ENCODE results near the gene PRM2.
A peak's percentile ranks its signal among the peaks of the same experiment; 100 is the strongest.

The PRM2 gene, protein sequence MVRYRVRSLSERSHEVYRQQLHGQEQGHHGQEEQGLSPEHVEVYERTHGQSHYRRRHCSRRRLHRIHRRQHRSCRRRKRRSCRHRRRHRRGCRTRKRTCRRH

DNA sequence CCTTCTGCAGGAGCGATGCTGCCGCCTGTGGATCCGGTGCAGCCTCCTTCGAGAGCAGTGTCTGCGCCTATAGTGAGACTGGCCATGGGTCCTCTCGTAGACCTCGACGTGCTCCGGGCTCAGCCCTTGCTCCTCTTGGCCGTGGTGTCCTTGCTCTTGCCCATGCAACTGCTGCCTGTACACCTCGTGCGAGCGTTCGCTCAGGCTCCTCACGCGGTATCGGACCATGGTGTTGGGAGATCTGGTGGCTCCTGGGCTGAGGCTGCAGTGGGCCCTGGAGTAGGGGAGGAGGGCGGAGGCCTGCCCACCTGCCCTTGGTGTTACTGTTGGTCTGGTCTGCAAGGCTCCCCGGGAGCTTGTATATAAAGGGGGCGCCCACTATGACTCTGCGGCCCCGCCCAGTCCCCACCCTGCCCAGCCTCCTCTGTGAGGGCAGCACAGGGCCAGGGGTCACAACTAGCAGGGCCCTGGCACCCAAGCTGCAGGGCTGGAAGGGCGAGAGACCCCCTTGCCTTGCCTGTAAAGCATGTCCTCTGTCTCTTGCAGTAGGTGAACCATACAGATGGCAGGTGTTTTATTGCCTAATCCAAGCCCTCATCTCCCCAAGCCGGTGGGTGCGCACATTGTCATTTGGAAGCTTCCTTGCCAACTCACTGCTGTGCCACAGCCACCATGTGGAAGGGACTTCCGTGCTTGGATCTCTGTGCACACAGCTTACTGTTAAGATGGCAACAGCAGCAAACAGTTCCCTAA, at the start of gene PRM2:
Gene PRM2, minus strand, starts transcription at position 338 of the 753 bp plus-strand sequence. Its CDS starts 110 bp downstream, at position 228.
- DNase-seq, result no peak

DNA sequence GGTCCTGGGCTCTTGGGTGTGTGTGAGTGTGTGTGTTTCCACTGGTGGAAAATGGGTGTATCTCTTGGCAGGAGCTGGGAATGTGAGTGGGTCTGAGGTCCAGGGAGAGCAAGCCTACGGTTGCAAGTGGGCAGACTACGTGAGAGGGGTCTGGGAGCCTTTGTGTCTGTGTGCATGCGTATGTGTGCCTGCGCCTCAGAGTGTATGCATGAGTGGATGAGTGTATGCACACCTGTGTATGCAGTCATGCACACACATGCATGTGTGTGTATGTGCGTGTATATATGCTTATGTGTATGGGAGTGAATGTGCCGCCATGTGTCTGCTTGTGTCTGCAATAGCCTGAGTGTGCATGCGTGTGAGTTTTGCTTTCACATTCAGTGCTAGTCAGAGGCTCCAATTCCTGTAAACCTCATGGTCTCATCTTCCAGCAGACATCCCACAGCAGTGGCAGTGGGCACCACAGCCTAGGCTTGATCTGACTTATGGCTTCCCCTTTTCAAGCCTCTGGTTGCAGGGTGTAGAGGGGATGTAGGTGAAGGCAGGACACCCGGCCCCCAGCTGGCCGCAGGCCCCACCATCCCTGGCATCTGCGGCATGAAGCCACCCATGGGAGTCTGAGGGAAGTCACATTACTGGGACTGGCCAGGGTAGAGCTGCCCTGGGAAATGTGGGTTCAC, 49.3 kb upstream of the PRM2 start:
- DNase-seq, result no peak

DNA sequence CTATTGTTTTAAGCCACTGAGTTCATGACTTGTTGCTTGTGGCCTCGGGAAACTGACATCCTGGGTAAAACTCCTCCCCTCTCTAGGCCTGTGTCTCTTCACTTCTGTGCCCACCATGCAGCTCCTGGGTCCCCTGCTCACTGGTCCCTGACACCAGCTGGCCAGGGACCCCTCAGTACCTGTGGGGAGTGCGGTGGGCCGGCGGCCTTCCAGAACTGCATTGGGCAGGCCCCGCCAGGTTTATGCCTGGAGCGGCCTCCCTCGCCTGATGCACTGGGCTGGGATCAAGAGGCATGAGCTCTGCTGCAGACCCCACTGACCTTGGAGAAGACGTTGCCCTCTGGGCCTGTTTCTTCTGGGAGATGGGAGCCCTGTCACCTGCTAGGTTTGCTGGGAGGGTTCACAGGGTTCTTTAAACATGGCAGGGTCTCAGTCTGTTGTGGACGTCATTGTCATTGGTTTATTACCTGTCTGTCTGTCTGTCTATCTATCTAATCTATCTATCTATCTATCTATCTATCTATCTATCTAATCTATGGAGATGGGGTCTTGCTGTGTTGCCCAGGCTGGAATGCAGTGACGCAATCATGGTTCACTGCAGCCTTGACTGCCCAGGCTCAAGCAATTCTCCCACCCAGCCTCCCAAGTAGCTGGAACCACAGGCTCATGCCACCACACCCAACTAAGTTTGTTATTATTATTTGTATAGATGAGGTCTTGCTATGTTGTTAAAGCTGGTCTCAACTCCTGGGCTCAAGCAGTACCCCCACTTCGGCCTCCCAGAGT, 47.5 kb upstream of the PRM2 start:
- DNase-seq, result no peak

DNA sequence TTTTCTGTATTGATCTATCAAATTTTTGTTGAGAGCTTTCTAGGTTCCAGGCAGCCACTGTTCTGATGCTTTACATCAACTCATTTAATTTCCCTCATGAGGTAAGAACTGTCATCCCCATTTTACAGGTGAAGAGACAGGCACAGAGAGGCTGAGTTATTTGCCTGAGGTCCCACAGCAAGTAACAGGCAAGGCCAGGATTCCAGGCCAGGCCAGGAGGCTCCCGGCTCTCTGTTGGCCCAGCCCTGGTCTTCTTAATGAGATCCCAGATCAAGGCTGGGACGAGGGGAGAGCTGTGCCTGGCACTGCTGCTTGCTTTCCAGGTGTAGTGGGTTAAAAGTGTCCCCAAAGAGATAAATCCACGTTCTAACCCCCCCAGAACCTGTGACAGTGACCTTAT, 46.5 kb upstream of the PRM2 start:
- no peak for DNase-seq

DNA sequence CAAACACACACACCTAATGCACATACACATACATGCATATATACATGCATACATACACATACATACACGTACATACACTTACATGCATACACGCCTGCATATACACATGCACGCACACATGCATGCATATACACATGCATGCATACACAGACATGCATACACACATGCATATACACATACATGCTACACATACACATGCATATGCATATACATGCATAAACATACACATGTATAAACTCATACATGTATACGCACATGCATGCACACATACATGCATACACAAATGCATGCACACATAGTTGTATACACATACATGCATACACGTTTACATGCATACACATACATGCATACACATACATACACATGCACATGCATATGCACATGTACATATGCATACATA, 45.4 kb upstream of the PRM2 start:
- no peak for DNase-seq

DNA sequence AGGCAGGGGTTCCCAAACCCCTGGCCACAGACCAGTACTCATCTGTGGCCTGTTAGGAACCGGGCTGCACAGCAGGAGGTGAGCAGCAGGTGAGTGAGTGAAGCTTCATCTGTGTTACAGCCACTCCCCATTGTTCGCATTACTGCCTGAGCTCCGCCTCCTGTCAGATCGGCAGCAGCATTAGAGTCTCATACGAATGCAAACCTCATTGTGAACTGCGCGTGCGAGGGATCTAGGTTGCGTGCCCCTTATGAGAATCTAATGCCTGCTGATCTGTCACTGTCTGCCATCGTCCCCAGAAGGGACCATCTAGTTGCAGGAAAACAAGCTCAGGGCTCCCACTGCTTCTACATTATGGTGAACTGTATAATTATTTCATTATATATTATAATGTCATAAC, 43.9 kb upstream of the PRM2 start:
- DNase-seq, result no peak

DNA sequence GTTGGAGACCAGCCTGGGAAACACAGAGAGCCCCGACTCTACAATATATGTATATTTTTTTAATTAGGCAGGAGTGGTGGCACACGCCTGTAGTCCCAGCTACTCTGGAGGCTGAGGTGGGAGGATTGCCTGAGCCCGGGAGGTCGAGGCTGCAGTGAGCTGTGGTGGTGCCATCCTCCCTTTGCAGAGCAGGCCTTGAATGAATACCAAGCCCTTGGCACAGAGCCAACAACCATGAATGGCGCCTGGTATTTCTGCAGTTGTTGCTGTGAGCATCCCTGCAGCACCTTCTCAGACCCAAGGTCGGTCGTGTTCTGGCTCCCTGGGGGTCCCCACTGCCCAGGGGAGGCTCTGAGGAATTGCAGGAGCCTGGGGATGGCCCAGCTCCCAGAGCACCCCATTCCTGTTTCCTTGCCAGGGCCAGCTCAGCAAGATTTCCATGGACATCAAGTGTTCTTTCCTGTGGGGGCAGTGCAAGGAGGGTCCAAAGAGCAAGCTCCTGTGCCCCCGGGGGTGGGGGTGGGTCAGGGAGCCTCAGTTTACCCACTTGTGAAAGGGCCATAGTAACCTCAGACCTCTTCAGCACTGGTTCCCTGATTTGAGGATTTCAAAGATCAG, 43.4 kb upstream of the PRM2 start:
- DNase-seq, result no peak

DNA sequence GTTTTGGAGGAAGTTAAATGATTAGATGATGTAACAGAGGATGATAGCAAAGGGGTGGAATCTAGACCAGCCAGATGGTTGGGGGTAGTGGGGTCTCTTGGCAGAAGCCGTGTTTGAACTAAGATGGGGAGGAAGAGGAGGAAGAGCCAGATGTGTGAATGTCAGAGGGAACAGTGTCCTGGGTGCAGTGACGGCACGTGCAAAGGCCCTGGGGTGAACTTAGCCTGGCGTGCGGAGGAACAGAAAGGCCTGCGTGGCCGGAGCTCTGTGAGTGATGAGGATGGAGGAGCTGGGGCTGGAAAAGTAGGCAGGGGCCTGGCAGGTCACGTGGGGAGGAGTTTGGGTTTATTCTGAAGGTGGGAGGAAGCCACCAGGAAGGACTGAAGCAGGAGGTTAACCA, 42.5 kb upstream of the PRM2 start:
- DNase-seq, result no peak

DNA sequence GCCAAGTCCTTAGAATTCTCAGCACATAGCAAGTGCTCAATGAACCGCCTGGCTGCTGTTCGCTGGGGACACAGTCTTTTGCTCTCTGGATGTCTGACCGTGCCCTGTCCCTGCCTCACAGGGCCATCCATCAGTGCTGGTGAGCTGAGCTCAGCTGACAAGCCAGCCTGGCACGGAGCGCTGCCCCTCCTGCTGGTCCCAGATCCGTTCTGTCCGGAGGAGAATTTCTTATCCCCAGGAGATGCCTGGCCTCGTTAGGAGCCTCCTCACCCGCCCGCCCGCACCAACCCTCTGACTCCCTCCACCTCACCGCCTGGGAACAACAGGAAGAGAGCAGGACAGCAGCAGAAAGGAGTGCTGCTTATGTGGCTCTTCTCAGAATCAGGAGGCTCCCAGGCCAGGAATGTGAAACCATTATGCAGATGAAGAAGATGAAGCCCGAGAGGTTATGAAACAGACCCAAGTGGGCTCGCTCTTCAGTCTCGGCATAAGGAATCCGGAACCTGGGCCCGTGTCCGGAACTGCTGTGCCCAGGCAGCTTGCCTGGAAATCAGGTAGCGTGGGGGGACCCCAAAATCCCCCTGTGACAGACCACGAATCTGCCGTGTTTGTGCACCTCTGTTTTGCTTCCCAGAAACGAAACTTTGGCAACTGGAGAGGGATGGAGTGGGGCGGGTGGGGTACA, 40.2 kb upstream of the PRM2 start:
- DNase-seq, result no peak

DNA sequence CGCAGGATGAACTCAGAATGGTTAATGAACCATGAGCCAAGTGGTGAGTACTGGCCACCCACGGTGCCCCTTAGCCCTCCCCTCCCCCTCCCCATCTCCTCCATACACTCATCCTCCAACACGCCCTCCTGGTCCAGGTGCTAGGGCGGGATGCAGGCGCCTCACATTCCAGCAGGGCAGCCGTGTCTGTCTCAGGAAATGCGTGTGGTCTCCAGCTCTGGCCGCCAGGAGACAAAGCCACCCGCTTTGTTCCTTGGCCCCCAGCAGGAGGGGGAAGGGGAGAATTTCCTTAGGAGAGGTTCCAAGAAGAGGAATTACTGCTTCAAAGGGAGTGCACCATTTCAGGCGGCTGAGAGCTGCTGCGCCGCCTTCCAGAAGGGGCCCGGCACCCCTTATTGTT, 39.2 kb upstream of the PRM2 start:
- no peak for DNase-seq

DNA sequence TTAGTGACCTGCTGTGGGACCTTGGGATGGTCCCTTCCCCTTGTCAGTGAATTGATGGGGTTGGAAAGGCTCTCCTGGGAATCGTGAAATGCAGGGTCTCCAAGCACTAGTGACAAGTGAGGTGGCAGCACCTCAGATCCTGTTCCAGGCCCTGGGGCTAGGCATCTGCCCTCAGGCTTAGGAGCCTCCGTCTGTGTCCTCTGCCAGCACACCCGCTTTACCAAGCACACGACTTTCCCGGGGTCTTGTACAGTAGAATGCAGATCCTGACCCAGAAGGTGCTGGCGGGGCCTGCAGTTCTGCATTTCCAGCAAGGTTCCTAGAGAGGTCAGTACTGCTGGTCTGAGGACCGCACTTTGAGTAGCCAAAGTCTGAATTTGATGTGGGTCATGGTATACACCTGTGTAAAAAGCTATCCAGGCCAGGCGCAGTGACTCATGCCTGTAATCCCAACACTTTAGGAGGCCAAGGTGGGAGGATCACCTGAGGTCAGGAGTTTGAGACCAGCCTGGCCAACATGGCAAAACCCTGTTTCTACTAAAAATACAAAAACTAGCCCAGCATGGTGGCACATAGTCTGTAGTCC, 38.1 kb upstream of the PRM2 start:
- no peak for DNase-seq

DNA sequence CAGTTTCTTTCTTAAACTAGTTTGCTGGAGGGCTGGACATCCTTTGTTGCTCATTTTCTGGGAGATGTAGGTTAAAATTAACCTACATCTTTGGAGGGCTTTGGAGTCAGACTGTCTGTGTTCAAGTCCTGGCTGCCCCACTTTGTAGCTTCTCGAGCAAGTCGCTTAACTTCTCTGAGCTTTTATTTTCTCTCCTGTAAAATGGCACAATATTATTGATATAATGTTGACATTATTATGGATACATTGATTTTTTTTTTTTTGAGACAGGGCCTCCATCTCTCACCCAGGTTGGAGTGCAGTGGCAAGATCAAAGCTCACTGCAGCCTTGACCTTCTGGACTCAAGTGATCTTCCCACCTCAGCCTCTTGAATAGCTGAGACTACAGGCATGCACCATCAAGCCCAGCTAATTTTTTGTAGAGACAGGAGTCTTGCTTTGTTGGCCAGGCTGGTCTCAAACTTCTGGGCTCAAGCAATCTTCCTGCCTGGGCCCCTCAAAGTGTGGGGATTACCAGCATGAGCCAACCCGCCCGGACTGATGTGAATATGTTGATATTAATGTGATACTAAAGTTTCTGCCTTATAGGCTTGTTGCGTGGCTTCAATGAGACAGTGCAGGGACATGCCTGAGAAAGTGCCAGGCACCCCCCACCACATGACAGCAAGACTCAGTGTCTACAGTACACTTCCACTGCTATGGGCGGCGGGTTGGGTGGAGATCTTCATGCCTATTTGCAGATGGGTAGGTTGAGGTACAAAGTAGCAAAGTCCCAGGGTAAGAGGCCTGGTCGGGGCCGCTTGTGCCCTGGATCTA, 37.4 kb upstream of the PRM2 start:
- DNase-seq, result no peak

DNA sequence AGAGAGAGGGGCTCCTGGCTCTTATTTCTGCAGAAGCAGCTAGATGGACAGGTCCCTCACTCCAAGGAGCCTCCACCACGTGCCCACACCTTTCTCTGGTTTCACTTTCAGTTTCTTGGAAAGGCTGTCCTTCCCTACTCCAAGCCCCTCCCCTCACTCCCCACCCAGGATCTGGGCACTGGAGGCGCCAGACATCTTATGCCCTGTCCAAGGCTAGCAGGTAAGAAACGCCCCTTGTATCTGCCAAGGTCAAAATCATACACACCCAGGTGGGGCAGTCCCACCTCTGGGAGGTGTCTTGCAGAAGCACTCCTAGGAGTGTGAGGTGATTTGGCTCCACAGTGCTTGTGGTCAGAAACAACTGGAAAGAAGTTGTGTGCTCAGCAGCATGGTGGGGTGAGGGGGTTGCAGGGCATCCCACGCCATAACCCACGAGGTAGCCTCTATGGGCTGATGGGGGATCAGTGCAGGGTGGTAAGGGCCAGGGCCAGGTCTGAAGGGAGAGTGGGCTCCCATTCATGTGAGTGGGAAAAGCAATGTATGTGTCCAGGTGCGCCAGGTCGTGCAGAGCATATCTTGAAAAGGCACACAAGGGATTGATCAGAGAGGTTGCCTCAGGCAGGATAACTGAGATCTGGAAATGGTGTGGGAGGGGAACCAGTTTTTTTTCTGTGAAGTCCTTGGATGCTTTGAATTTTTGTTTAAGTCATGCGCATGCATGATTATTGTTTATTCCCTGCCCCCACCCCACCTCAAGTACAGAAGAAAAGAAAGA, 36.6 kb upstream of the PRM2 start:
- DNase-seq, result peak; percentile 20

DNA sequence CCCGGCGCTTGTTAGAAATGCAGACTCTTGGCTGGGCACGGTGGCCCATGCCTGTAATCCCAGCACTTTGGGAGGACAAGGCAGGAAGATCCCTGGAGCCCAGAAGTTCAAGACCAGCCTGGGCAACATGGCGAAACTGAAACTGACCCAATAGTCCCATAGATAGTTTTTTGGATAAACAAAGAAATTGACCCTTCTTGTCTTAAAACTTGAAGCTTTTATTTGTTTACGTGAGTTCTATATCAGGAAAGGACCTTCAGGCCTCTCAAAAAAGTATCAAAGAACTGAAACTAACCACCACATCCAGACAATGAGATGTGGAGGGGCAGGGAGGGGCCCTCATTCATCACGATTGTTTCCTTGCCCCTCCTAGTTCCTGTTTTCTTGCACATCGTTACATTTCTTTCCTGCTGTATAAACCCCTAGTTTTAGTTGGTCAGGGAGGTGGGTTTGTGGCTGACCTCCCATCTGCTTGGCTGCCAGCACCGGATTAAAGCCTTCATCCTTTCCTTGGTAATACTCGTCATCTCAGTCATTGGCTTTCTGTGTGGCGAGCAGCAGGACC, 34.8 kb upstream of the PRM2 start:
- DNase-seq, result peak; percentile 61

DNA sequence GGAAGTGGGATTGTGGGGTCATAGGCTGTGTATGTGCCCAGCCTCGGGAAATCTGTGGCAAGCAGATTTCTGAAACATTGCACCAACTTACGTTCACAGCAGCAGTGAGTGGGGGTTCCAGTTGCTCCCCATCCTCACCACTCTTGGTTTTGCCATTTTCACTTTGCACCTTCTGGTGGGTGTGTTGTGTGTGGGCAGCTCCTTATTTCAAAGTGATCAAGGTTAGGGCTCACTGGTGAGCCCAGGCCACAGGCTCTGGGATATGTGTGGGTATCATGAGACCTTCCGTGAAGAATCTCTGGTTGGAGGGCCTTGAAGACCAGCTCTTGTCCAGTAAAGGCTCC, 34.3 kb upstream of the PRM2 start:
- no peak for DNase-seq

DNA sequence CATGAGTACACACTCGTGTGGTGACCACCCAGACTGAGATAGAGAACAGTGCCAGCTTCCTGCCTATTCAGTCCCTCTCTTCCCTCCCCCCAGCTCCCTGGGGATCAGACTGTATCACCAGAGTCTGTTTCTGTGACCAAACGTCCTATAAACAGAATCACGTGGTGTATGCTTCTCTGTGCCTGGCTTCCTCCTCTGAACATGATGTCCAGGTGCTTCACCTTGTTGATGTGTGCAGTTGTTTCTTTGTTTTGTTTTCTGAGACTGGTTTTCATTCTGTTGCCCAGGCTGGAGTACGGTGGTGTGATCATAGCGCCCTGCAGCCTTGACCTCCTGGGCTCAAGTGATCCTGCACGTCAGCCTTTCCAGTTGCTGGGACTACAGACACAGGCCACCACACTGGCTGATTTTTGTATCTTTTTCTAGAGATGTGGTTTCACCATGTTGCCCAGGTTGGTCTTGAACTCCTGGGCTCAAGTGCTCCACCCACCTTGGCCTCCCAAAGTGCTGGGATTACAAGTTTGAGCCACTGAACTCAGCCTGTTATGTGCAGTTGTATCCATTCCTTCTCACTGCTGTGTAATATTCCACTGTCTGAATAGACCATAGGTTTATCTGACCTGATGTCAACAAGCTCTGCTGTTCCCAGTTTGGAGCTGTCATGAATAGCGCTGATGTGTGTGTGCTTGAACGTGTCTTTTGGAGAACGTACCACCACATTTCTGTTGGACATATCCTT, 33.8 kb upstream of the PRM2 start:
- DNase-seq, result no peak

DNA sequence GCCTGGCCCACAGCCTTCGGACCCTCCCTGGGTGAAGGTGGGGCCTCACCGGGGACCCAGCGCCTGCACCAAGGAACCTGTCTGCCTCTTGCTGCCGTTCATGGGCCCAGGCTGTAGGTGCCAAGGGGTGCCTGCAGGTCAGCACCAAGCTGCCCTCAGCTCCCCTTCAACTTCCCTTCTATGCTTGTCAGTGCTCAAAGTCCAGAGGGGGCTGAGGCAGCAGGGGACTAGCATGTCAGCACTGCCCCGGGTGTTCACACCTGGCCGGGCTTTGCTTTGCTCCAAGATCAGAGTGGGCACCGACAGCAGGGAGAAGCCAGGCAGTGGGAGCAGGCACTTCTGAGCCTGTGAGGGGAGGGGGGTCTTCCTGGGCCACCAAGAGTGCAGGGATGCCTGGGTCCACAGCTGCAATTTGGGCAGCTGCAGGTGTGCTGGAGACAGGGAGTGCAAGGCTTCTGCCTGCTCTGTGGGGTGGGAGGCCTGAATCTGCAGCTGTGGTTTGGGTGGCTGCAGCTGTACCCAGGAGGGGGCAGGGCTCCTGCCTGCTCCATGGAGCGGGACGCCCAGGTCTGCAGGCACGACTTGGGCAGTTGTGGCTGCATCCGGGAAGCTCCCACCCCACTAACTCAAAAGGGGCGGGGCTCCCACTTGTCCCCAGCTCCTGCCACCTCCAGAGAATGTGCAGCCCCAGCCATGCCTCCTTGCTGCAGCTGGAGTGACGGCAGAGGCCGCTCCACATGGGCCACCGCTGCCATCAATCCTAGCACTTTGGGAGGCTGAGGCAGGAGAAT, 32.4 kb upstream of the PRM2 start:
- no peak for DNase-seq

DNA sequence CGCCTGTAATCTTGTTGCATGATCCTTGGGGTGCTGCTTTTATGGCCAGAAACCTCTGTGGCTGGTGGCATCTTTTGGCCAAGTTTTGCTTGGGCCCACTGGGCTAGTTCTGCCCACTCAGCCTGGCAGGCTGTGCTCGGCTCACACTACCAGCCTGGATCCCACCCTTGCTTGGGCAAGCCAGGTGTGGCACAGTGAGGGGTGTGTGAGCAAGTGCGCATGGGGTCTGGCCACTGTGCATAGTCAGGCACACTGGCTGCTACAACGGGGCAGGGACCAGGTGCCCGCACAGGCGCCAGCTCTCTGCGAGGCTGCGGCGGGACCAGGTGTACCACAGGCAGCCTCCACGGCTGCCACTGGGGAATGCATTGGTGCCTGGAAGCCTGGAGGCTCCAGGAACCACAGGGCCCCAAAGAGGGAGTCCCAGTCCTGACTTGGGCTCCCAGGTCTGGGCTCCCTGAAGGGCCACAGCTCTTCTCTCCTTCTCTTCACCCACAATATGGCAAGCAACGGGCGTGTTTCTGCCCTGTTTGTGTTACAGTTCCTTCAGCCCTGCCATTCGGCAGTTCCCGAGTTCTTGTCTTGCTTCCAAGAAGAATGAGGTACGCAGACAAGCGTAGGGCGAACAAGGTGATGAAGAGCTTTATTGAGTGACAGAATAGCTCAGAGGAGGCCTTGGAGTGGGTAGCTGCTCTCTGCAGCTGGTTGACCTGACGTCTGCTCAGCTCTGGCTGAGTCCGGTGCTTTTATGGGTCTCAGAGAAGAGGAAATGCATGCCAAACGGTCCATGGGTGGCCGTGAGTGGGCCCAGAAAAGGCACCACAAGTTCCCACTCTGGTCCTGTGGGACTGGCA, 31.6 kb upstream of the PRM2 start:
- no peak for DNase-seq
